ENCODE measurements around the gene TMEM165. TPM values are rescaled to one million over a fixed set of nuclear protein-coding genes. Genes with fewer than 3 reads are reported as not detected.

TMEM165 gene, protein sequence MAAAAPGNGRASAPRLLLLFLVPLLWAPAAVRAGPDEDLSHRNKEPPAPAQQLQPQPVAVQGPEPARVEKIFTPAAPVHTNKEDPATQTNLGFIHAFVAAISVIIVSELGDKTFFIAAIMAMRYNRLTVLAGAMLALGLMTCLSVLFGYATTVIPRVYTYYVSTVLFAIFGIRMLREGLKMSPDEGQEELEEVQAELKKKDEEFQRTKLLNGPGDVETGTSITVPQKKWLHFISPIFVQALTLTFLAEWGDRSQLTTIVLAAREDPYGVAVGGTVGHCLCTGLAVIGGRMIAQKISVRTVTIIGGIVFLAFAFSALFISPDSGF
- 148 and 154 TPM in 2 replicates for total RNA-seq

GRCh38 chr4:55395529-55396307 is at the start of gene TMEM165:
TMEM165 (plus strand) TSS chr4:55395957; CDS start chr4:55396190, 233 bp downstream.

GRCh38 chr4:55345980-55346850 is 49.5 kb upstream of the TMEM165 start, which contains the start of gene SRD5A3:
SRD5A3 (plus strand) TSS chr4:55346242; CDS start chr4:55346337, 95 bp downstream.

Small RNA genes lying within 50 kb of the gene (small RNA-seq; reads per million reads assigned to genes)
- not detected for gene RF00019

Other genes starting within 250 kb of the TMEM165 start
- gene SRD5A3, start 49.7 kb upstream of the TMEM165 start, total RNA-seq, result 12.1 and 15.4 TPM in 2 replicates
- gene CLOCK, start 151.0 kb downstream of the TMEM165 start, total RNA-seq, result 28.4 and 39.6 TPM in 2 replicates
- not detected in 2 replicates for gene PDCL2, start 196.3 kb downstream of the TMEM165 start, total RNA-seq
- gene NMU, start 240.3 kb downstream of the TMEM165 start, total RNA-seq, result not detected in 2 replicates

All from vein endothelial cell (primary cell).